Frontal cortex (tissue), 4 donors: Measurements from ENCODE around the gene CARD11. TPM values are rescaled to one million over a fixed set of nuclear protein-coding genes. Genes with fewer than 3 reads are reported as not detected.

Experiments
- DNase-seq, 2 donors: peaks; one replicate each; pipeline ENCODE4 v3.0.0; 2012; ENCODE audit warnings: low spot score in 2 of 2
- FAIRE-seq: peaks from 2 replicates; lab custom pipeline; 2012; peaks lifted over from hg19 to GRCh38; lab: Jason Lieb, UNC
- total RNA-seq: library from RNA; depleted of rRNA; stranded (reverse); fragments of >200 nt; gene quantifications from one replicate; pipeline ENCODE4 v1.2.3, GENCODE V29; 2014
- donor health status: control.
- donor health status: control.
- donor health status: control.

The CARD11 gene
- total RNA-seq, 1 donor from 2014 or later = 0.41 TPM

DNA sequence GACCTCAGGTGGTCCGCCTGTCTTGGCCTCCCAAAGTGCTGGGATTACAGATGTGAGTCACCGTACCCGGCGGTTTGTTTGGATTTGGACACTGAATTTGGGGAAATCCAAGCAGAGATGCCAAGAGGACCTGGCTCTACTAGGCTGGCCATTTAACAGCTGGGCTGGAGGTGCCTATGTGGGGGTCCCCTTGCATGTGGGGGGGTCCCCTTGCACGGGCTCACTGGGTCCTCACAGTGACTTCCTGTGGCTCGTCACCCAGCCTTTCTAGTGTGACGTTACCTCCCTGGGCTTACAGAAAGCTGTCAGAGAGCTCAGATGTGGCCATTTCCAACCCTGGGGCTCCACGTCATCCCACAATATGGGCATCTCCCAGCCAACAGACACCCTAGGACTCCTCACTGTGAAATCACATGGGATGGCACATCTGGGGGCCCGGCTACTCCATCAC, 150.2 kb downstream of the CARD11 start:
- DNase-seq (no peak), FAIRE-seq (no peak)

DNA sequence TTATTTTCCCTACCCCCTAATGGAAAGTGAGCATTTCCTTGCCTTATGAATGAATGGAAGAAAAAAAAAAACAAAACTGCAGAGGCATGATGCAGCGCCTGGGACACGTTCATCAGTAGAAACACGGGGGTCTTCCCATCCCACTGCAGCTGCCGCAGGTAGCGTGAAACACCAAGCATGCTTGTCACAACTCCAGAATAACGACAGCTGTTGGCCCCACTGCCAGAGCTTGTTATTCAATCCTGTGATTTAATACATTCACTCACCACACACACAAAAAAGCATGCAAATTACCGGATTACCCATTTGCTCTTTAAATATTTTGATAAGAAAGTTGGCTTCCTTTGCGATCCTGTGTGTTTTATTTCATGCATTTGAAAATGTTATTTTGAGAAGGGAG, 151.1 kb downstream of the CARD11 start:
- DNase-seq = no peak
- no peak for FAIRE-seq

GRCh38 chr7:2887816-2888215, 155.9 kb downstream of the CARD11 start:
- no peak for DNase-seq
- FAIRE-seq = no peak

- peak; percentile 64 to 85 for DNase-seq
These were observed 156.8 kb downstream of the CARD11 start for GRCh38 chr7:2886900-2887299.

GRCh38 chr7:2886391-2886790, 157.3 kb downstream of the CARD11 start:
- no peak for FAIRE-seq
- no peak for DNase-seq

More at GRCh38 chr7:2886900-2887299, 156.8 kb downstream of the CARD11 start:
- no peak for FAIRE-seq

DNA sequence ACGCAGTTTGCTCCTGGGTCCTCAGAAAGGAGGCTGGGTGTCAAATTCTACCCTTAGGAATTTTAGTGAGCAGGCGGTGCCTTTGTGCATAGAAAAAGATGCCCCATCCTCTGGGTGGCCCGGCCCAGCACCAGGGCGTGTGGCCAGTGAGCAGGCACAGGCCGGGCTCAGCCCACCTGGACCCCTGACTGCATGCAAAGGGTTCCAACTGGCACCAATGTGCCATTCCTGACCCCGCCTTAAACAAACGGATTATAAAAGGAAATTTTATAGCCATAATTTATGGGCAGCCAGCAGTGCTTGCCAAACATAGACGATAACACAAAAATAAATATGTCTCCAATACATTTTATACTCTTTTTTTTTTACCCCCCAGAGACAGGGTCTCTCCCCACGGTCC, 159.5 kb downstream of the CARD11 start:
- DNase-seq (no peak), FAIRE-seq (no peak)

GRCh38 chr7:2883101-2883500, 160.6 kb downstream of the CARD11 start:
- FAIRE-seq = no peak

DNA sequence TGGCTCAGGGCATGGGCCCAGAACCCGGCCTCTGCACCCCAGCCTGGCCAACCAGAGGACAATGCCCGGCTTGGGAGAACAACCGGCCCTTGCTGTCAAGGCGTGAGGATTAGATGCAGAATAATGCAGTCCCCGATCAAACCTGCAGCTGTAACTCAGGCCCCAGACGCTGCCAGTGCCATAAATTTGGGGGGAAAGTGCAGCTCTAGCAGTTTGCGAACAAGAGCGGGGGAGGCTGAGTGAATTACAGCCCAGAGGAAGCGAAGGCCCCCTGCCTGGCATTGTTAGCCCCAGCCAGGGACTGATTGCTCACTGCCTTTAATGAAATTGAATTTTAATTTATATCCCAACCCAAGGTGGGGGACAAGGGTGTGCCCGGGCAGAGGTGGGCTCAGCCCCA, 161.6 kb downstream of the CARD11 start:
- no peak for DNase-seq
- no peak for FAIRE-seq

More at GRCh38 chr7:2883101-2883500, 160.6 kb downstream of the CARD11 start:
- no peak for DNase-seq

- FAIRE-seq (no peak), DNase-seq (no peak)
These were observed 162.7 kb downstream of the CARD11 start for GRCh38 chr7:2880874-2881533.

- no peak for FAIRE-seq
- no peak for DNase-seq
These were observed 163.6 kb downstream of the CARD11 start for GRCh38 chr7:2880051-2880450.

- DNase-seq (no peak), FAIRE-seq (no peak)
These were observed 164.3 kb downstream of the CARD11 start for GRCh38 chr7:2879354-2879753.

GRCh38 chr7:2878306-2878705, 165.4 kb downstream of the CARD11 start:
- FAIRE-seq (no peak), DNase-seq (no peak)

DNA sequence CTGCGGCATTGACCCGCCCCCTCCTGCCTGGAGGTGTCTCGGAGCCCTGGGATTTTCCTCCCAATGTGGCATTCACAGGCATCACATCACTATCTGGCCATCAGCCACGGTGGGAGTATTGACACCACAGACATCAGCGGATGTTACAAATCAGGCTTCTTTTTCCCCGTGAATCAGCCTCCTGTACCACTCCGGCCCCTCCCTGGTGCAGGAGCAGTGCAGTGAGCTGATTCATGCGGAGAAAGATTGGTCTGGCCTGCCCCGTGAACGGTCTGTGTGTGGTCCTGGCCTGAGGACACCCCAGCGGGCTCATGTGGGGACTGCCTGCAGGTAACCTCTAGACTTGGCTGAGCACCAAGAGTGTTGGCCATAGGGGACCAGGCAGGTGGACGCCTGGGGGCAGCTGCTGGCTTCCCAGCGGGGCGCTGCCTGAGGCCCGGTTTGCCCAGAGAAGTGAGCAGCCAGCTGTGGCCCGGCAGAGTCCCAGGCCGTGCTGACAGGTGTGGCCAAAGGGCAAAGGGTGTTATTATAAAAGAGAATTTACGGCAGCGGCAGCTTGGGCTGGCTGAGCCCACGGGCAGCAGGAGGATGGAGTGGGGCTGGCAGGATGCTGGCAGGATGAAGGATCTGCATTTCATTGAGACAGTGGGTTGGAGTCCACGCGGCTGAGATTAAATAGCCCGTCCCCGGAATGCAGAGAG, 167.5 kb downstream of the CARD11 start:
- FAIRE-seq = no peak
- DNase-seq = no peak

GRCh38 chr7:2873686-2874551, 169.7 kb downstream of the CARD11 start:
- no peak for DNase-seq
- no peak for FAIRE-seq

GRCh38 chr7:2873146-2873545, 170.5 kb downstream of the CARD11 start:
- no peak for FAIRE-seq
- no peak for DNase-seq

DNA sequence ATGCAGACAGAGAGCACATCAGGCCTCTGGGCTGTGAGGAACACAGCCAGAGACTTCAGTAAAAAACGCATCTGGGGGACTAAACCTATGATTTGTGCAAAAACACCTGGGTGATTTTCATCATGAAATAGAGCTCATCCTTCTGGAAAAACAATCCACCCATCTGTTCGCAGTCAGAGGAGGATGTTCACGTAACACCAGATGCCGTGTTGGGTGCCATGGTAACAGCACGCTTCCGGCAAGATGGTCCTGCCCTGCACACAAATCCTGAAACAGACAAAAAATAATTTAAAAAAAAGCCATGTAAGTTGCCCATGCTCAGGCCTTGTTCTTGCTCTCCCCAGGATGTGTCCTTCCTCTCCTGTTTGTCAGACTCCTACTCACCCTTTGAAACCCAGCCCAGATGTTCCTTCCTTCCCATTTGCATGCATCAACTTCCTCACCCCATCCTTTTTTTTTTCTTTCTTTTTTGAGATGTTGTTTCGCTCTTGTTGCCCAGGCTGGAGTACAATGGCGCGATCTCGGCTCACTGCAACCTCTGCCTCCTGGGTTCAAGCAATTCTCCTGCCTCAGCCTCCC, 171.3 kb downstream of the CARD11 start:
- FAIRE-seq (no peak), DNase-seq (no peak)

GRCh38 chr7:2870471-2870931, 173.2 kb downstream of the CARD11 start:
- DNase-seq = no peak

GRCh38 chr7:2869981-2870380, 173.7 kb downstream of the CARD11 start:
- DNase-seq (no peak), FAIRE-seq (no peak)

More at GRCh38 chr7:2870471-2870931, 173.2 kb downstream of the CARD11 start:
- FAIRE-seq = no peak

GRCh38 chr7:2866601-2867000, 177.1 kb downstream of the CARD11 start:
- FAIRE-seq (no peak), DNase-seq (no peak)
